ENCODE data around the gene CTRL.
A peak's percentile ranks its signal among the peaks of the same experiment; 100 is the strongest.

Gene CTRL

DNA sequence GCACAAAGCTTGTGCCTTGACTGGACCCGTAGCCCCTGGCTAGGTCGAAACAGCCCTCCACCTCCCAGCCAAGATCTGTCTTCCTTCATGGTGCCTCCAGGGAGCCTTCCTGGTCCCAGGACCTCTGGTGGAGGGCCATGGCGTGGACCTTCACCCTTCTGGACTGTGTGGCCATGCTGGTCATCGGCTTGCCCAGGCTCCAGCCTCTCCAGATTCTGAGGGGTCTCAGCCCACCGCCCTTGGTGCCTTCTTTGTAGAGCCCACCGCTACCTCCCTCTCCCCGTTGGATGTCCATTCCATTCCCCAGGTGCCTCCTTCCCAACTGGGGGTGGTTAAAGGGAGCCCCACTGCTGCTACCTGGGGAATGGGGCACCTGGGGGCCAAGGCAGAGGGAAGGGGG, 3.5 kb downstream of the CTRL start:
- TF ChIP-seq, protein P1, sequence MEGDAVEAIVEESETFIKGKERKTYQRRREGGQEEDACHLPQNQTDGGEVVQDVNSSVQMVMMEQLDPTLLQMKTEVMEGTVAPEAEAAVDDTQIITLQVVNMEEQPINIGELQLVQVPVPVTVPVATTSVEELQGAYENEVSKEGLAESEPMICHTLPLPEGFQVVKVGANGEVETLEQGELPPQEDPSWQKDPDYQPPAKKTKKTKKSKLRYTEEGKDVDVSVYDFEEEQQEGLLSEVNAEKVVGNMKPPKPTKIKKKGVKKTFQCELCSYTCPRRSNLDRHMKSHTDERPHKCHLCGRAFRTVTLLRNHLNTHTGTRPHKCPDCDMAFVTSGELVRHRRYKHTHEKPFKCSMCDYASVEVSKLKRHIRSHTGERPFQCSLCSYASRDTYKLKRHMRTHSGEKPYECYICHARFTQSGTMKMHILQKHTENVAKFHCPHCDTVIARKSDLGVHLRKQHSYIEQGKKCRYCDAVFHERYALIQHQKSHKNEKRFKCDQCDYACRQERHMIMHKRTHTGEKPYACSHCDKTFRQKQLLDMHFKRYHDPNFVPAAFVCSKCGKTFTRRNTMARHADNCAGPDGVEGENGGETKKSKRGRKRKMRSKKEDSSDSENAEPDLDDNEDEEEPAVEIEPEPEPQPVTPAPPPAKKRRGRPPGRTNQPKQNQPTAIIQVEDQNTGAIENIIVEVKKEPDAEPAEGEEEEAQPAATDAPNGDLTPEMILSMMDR (IDR thresholded peaks at IDR 0.05): no peak

DNA sequence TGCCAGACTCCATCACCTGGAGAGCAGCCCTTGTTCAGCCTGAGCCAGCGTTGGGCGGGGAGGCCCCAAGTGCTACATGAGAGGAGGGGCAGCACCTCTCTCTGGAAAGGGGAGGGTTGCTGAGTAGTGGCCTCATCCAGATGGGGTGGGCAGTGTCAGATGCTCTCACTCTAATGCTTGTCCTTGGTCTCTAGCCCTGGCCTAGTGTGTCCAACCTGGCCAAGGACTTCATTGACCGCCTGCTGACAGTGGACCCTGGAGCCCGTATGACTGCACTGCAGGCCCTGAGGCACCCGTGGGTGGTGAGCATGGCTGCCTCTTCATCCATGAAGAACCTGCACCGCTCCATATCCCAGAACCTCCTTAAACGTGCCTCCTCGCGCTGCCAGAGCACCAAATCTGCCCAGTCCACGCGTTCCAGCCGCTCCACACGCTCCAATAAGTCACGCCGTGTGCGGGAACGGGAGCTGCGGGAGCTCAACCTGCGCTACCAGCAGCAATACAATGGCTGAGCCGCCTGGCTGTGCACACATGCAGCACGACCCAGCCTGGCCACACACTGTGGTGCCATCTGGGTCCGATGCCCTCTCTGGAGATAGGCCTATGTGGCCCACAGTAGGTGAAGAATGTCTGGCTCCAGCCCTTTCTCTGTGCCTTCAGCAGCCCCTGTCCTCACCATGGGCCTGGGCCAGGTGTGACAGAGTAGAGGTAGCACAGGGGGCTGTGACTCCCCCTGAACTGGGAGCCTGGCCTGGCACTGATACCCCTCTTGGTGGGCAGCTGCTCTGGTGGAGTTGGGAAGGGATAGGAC, 4.3 kb downstream of the CTRL start:
- TF ChIP-seq, protein P1 (IDR thresholded peaks at IDR 0.05): no peak

DNA sequence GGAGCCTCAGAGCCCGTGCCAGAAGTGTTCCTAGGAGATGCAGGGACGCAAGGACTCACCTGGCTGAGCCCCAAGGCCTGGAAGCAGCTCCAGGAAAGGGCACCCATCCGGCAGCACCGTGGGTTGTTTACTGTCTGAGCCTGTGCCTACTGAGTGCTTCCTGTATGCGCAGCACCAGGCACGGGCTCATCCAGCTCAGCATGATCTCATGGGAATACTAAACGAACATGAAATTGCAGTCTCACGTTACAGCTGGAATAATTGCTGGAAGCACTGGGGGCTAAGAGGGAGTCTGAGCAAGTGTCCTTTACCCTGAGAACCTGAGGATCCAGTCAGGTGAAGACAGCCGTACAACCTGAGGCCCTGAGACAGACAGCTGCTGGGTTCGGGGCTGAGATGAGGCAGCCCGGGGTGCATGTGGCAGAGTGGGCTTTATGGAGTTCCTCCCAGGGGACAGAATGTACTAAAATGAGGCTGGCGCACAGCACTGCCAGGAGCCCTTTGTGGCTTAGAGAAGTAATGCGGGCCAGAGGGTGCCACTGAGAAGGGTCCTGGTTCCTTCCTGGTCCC, 5.4 kb downstream of the CTRL start:
- TF ChIP-seq, protein P1 (IDR thresholded peaks at IDR 0.05): no peak

DNA sequence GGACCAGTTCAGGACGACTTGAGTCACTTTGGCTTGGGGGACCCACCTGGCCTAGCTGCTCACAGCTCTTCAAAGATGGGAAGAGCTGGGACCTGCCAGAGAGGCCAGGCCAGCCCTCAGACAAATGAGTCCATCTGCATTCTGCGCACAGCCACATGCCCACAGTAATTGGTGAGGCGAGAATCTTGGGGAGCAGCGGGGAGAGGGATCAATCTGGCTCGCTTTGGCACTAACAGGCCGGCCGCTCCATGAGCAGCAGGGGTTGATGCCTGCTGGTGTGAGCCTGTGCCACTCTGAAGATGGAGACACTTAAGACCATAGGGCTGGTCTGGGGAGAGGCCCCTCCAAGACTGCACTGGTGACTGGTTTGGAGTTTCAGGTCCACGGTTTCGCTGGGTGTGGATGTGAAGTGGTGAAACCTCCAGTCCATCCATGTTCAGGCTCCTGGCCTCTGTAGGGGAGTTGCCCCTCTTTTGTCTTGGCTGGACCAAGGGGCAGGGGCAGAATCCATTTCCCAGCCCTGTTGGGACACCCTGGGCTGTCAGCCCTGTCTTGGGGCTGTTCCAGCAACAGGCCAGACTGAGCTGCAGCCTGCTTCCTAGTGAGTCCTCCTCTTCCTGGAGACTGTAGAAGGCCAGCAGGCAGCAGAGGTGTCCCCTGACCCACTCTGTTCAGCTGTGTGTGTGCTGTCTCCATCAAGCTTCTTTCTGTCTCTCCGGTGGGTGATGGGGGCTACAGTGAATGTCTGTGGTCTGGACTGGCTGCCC, 7.3 kb downstream of the CTRL start:
- TF ChIP-seq, protein P1 (IDR thresholded peaks at IDR 0.05): no peak

DNA sequence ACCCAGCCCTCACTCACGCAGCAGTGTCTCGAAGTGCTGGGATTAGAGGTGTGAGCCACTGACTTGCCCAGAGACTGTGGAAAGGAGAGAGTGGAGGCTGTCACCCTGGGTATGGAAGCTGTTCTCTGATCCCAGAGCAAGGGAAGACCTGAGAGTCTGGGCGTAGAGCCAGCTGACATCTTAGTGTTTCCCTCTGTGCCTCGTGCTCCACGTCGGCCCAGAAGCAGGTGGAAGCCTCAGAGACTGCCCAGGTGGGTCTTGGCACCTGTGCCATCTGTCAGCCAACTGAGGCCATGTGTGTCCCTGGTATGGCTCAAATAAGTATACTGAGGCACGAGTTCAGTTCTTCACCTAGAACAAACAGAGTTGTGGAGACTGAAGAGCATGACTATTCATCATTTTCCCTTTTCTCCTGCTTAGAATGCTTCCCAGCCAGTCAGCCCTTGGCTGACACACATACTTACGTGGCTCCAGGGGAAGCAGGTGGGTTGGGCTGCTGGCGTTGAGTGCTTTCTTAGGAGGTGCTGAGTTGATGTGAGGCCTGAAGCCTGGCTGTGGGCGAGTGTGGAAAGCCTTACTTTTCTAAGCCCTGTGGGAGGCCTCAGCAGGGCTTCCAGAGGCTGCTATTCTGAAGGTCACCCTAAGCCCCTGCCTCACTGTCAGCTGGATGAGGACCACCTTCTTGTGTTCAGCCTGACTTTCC, 8.1 kb downstream of the CTRL start:
- TF ChIP-seq, protein P1 (IDR thresholded peaks at IDR 0.05): no peak

DNA sequence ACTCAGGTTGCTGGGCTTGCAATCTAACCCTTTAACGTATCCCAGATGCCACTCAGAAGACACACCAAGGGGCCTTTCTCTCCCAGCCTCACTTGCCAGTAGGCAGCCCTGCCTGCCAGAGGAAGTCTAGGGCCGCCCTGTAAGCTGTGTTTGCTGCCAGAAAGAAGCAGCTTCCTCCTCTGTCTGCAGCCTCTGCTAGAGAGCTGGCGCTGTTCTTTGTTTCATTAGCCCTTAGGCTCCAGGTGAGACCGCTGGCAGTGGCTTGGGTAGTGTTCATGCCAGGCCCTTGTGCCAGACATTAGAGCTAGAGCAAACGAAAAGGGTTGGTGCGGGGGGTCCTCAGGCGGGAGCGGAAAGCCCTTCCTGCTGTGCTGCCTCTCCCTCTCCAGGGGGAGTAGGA, 8.9 kb downstream of the CTRL start:
- TF ChIP-seq, protein P1 (IDR thresholded peaks at IDR 0.05): peak; percentile 18; the same call in 1 of the 2 replicates

DNA sequence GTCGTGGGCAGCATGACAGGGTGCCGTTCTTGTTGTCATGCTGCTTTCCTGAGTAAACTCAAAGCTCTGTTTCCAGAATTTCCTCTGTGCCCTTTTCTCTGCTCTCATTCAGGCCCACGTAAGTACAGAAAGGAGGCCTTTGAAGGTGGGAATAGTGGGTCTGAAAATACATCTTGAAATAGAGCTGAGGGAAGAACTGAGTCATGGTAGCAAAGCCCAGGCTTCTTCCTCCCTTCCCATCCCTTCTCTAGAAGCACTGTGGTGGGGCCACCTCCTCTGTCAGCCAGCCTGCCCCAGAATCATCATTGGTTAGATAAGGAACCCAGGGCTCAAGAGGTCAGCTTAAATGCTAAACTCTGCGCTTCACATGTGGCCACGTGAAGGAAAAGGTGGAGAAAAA, 9.4 kb downstream of the CTRL start:
- TF ChIP-seq, protein P1 (IDR thresholded peaks at IDR 0.05): no peak

All from LNCAP (cell line).